Measurements from ENCODE around the gene FNDC11. TPM values are rescaled to one million over a fixed set of nuclear protein-coding genes. Genes with fewer than 3 reads are reported as not detected.
A peak's percentile ranks its signal among the peaks of the same experiment; 100 is the strongest.

FNDC11 gene
- total and polyA plus RNA-seq, 2 of the 13 experiments (the other 11 are each of a cell fraction or from before 2014, with no cell fraction given) = 0.07 TPM; not detected in 1

GRCh38 chr20:63537525-63538203 is 16.3 kb upstream of the FNDC11 start (continued):
- peak; percentile 95; the same call in 1 of the 2 replicates for TF ChIP-seq ZFP90 (CRISPR knock-in tag; IDR thresholded peaks at IDR 0.05; ENCODE audit: borderline replicate concordance)
- peak; percentile 99 for TF ChIP-seq ZNF580 (CRISPR knock-in tag; IDR thresholded peaks at IDR 0.05; ENCODE audit: borderline replicate concordance, low read depth)
- TF ChIP-seq JDP2 (CRISPR knock-in tag; IDR thresholded peaks at IDR 0.05; ENCODE audit: borderline replicate concordance) = no peak
- TF ChIP-seq ATRX (CRISPR knock-in tag; IDR thresholded peaks at IDR 0.05; ENCODE audit: borderline replicate concordance) = no peak
- 0 out of 2 replicates have a peak, but pooled peaks have one; percentile 23 for TF ChIP-seq KDM1A (CRISPR knock-in tag; IDR thresholded peaks at IDR 0.05)
- TF ChIP-seq CHD2 (IDR thresholded peaks at IDR 0.05; ENCODE audit: low read depth, low read length) = no peak; the same call in 1 of the 2 replicates
- TF ChIP-seq HNF1A (IDR thresholded peaks at IDR 0.05; ENCODE audit: low read depth) = no peak
- peak; percentile 54; the same call in 1 of the 2 replicates for TF ChIP-seq HNF1A (CRISPR knock-in tag; IDR thresholded peaks at IDR 0.05; ENCODE audit: borderline replicate concordance)
- TF ChIP-seq ZNF275 (CRISPR knock-in tag; IDR thresholded peaks at IDR 0.05; ENCODE audit: borderline replicate concordance) = peak; percentile 94
- TF ChIP-seq ZNF737 (CRISPR knock-in tag; IDR thresholded peaks at IDR 0.05; ENCODE audit: borderline replicate concordance) = no peak
- TF ChIP-seq MYPOP (CRISPR knock-in tag; IDR thresholded peaks at IDR 0.05) = peak; percentile 86; the same call in 1 of the 2 replicates
- no peak for TF ChIP-seq HDAC6 (IDR thresholded peaks at IDR 0.05; ENCODE audit: low read depth, low read length)

Measured in HepG2 (cell line).